GM18867 (cell line): ENCODE data around the gene TTN.
"Not testable (repeated sequence)": the region's sequence is repeated elsewhere in the genome, so short reads cannot be mapped to it uniquely, and the experiment has no call there.

Experiments used
- ATAC-seq: cut with Tn5 transposase; IDR thresholded peaks from one replicate; pipeline ENCODE4 v1.9.1; 2021; ENCODE audit warnings: mild to moderate bottlenecking, moderate library complexity; ENCODE audit not compliant: unreplicated experiment

Gene TTN

DNA sequence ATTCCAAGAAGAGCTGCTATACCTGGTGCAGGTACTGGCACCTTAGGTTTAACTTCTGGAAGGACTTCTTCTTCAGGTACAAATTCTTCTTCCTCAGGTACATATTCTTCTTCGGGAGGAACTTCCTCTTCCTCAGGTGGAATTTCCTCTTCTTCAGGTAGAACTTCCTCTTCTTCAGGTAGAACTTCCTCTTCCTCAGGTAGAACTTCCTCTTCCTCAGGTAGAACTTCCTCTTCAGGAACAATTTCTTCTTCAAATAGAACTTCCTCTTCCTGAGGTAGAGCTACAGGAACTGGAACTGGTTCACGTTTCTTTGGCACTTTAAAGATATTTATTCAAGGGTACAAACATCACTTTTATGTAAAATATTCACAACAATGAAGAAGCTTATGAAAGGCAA, 129.6 kb downstream of the TTN start:
- no peak for ATAC-seq

DNA sequence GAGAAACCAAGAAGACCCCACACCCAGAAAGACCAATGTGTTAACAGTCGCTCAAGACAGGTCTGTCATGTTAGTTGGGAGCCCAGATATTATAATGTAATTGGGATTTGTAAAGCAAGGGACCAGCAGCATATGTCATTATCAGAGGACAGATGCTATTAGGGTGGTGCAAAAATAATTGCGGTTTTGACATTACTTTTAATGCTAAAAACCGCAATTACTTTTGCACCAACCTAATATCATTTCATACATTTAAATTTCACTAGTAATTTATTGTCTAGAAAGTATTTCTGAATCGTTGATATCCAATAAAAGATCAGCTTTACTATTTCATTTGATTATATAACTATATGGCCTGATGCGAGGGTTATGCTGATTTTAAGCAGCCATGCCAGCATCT, 131.2 kb downstream of the TTN start:
- no peak for ATAC-seq

DNA sequence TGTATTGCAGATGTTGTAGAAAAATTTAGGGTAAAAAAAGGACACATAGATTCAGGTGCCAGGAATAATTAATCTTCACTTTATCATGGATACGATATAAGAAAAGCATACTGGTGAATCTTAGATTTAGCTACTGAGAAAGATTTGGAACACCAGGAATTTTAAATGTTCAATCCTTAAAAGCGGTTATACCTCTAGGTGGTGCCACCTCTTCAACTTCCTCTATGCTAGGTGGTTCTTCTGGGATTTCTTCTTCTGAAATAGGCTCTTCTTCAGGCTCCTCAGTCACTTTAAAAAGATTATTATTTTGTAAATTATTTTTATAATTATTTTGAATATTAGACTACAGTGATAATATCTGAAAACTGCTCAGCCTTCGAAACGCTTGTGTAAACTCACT, 133.1 kb downstream of the TTN start:
- no peak for ATAC-seq

DNA sequence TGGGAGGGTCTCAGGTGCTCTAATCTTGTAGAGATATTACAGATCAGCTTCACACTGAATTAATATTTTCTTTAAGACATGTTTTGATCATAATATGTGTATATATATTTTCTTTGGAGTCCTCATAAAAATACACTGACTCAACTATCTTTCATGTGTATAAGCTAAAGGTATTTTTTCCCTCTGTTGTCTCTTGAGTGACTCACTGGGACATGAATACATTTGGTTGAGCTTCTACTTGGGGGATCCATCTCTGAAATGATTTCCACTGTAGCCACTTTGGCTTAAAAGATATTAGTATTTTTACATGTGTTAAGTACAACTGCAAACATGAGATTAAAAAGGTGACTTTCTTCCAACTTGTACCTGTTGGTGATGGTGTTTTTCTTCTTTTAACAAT, 140.8 kb downstream of the TTN start:
- ATAC-seq: no peak

GRCh38 chr2:178658480-178658879, 148.7 kb downstream of the TTN start:
- not testable (repeated sequence) for ATAC-seq

GRCh38 chr2:178650554-178650953, 156.7 kb downstream of the TTN start:
- no peak for ATAC-seq

DNA sequence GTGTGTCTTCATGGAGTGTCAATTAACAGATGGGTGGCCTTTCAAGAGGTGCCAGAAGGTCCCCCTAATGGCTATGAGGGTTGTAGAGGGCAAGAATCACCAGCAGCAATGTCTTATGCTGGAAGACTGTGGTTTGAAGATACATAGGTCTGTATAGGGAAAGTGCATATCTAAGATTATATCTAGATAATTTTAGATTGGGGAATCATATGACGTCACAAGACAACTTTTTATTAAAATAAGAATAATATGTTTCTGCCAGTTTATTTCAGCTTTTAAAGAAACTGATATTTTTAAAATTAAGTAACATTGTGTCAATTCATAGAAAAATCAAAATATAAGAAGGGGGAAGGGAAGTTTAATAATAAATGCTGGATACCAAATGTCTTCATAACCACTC, 162.3 kb downstream of the TTN start:
- ATAC-seq: no peak

- no peak for ATAC-seq
These were observed 165.7 kb downstream of the TTN start for GRCh38 chr2:178641498-178641897.

DNA sequence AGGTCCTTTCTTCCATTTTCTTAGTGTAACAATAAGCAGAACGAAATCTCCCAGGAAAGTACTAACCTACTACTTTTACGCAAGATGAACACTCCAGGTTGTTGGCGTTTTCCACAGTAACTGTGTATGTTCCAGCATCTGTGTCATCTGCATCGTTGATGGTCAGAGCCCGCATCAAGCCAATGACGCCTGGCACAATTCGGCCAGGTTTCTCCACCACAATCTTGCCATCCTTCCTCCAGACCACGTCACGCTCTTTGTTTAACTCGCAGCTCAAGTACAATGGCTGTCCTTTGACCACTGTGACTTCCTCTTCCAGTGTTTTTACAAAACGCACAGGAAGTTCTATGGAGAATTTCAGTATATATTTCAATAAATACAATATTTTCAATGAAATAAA, 171.3 kb downstream of the TTN start:
- ATAC-seq: no peak

GRCh38 chr2:178632729-178633128, 174.5 kb downstream of the TTN start:
- ATAC-seq: peak; percentile 64

GRCh38 chr2:178630581-178630980, 176.6 kb downstream of the TTN start:
- no peak for ATAC-seq

DNA sequence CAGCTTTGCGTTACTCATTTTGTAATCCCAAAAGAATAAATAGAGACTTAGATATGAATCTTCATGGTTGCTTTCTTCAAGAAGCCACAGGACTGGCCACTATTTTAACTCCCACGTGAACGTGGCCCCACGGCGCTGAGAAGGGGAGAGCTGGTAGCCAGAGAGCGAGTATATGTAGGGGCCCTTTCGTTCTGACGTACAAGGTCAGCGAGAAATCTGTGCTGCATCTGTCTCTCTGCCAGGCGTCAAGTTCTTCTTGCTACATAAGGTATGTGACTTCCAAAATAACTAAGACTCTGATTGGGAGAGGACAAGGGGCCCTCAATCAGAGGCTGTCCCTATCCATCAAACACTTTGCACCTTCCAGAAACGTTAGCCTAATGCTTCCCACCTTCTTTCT, 177.8 kb downstream of the TTN start:
- no peak for ATAC-seq

- no peak for ATAC-seq
These were observed 178.6 kb downstream of the TTN start for GRCh38 chr2:178628605-178629004.

DNA sequence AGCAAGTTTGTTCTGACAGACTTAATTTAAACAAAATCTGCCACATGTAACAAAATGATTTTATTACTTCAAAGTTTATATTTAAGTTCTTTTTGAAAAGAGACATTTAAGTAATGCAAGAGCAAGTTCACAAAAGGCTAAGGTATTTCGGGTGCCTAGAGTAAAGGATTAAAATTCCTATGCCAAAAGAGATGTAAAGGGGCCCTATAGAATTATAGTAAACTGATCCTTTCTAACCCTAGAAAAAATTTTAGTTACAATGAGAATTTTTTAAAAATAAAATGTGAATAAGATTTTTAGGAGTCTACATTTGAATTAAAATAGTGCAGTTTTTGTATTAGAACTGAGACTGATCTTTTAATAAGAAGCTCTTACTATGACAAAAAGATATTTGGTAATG, 179.8 kb downstream of the TTN start:
- no peak for ATAC-seq

- no peak for ATAC-seq
These were observed 191.3 kb downstream of the TTN start for GRCh38 chr2:178615969-178616368.

DNA sequence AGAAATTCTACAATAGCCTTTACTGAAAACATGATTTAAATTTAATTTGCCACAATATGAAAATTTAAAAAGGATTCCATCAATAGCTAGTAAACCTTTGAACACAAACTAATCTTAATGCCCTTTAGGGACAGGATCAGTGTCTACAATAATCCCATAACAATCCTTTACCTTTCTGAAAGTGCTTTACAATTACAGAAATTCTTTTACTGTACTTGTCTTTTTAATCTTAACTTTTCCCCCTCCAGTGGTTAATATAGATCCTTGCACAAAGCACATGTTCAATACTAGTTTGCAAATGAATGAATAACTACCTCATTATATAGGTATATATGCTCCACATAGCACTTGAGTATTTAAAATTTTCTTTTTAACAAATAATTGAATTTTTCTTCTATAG, 204.3 kb downstream of the TTN start:
- ATAC-seq: no peak

DNA sequence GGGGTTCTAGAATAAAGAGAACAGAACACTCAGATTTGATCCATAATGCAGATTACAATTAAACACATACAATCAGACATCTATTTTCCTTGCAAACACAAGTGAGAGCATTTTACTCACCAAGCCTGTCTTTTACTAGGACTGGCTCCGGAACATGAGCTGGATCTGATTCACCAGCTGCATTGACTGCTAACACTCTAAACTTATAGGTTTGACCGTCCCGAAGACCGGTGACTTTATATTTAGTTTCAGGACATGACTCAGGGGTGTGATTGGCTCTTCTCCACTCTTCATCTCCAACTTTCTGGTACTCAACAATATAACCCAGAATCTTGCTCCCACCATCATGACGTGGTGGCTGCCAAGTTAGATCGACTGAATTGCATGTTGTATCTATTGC, 214.6 kb downstream of the TTN start:
- no peak for ATAC-seq

DNA sequence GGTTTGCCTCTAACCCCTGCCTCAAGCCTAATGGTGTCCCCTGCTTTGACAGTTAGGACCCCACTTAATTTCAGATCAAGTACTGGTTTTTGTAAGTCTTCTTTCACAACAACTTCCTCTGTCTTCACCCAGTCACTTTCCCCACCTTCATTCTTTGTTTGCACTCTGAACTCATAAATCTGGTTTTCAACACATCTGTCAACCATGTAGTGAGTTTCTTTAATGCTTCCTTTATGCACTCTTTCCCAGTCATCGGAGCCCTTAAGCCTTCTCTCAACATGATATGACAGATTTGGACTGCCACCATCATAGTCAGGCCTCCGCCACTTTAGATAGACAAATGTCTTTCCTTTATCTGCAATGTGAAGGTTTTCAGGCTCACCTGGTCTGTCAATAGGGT, 217.9 kb downstream of the TTN start:
- ATAC-seq: no peak

- ATAC-seq: no peak
These were observed 222.6 kb downstream of the TTN start for GRCh38 chr2:178584666-178585065.

- no peak for ATAC-seq
These were observed 228.2 kb downstream of the TTN start for GRCh38 chr2:178579006-178579405.

- ATAC-seq: no peak
These were observed 232.4 kb downstream of the TTN start for GRCh38 chr2:178574789-178575188.

- ATAC-seq: no peak
These were observed 239.0 kb downstream of the TTN start for GRCh38 chr2:178568227-178568626.

GRCh38 chr2:178553047-178553446, 254.2 kb downstream of the TTN start:
- ATAC-seq: no peak

DNA sequence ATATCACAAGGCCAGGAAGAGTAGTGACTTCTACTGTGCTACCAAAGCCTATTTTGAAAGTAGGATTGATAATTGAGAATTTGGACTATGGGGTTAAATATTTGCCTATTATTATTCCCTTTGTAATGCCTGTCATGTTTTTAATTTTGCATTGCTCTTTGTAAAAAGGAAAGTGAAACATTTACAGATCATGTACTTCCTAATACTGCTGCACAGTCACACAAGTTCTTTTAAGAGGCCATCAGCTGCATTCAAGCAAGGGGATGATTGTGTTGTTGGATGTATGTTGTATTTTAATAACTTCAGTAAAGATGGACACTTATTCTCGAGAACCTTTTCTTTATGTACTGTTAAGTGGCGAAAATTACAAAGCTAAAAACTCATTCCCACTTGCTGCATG, 256.9 kb downstream of the TTN start:
- ATAC-seq: peak; percentile 78
